Mesodermal cell (in vitro differentiated cells): ENCODE measurements around the gene GNAI2.
"Not testable (repeated sequence)": the region's sequence is repeated elsewhere in the genome, so short reads cannot be mapped to it uniquely, and the experiment has no call there.

Experiments used
- H3K27ac ChIP-seq: 2 replicates; pipeline ENCODE4 v1.7.0; 2013; ENCODE audit warnings: mild to moderate bottlenecking, low read depth, low read length, moderate library complexity; ENCODE audit not compliant: severe bottlenecking
- H3K36me3 ChIP-seq: 2 replicates; pipeline ENCODE4 v1.7.1; 2013; ENCODE audit warnings: mild to moderate bottlenecking, low read length, moderate library complexity; ENCODE audit not compliant: control insufficient read depth, insufficient read depth
- H3K4me1 ChIP-seq: one replicate; pipeline ENCODE4 v1.7.1; 2013; ENCODE audit warnings: mild to moderate bottlenecking, low read length; ENCODE audit not compliant: insufficient read depth, control insufficient read depth, poor library complexity, severe bottlenecking
- H3K4me3 ChIP-seq: 2 replicates; pipeline ENCODE4 v1.7.0; 2013; ENCODE audit warnings: low read length, control low read depth, mild to moderate bottlenecking; ENCODE audit not compliant: insufficient read depth, poor library complexity, severe bottlenecking; ENCODE audit errors: extremely low read depth
- H3K9me3 ChIP-seq: 2 replicates; pipeline ENCODE4 v1.7.1; 2013; ENCODE audit warnings: mild to moderate bottlenecking, low read length, moderate library complexity; ENCODE audit not compliant: control insufficient read depth
- WGBS, 2 experiments: methylation state at CpG; one replicate each; pipeline ENCODE4 v1.1.5; 2013; ENCODE audit warnings: missing lambda C conversion rate in 2 of 2; ENCODE audit not compliant: insufficient coverage in 2 of 2; 5-methylcytosine and 5-hydroxymethylcytosine counted together

The GNAI2 gene

DNA sequence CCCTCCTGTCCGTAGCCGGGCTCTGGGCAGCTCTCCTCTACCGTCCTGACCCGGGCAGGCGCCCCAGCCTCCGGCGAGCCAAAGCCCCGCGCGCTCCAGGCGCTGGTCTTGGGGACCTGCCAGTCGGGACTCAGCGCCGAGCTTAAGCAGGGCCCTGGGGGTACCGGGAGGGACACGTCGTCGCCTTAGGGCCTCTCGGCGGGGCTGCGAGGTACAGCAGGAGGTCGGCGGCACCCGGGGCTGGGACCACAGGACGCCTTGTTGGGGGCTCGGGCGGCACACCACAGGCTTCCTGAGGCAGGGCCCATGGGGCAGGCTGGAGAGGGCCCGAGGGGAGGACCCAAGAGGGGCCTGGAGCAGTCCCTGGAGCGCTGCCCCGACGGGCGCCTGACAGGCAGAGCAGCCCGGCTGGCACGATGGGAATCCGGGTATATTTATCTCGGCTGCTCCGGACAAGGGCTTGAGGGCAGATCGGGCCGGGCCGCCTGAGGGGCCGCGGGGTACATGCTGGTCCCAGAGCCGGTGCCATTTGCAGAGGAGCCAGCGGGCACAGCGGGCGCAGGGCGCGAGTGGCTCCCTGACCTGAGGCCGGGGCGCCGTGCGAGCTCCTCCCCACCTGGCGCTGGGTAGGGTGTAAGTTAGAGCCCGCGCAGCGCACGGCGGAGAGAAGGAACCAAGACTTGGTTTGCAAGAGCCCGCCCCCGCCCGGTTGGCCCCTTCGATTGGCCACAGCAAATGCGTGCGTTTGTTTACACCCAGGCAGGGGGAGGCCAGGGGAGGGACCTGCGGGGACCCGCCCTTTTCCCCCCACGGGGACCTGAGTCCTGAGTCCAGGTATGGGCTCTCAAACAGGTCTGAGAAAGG lies 30.4 kb upstream of the GNAI2 start:
- Histone ChIP-seq H3K4me3 (peak overlapping the region; percentile 47), H3K9me3 (no peaks in the 10 kb centered on the region), H3K27ac (no peak overlapping the region), H3K4me1 (peaks cover 13% of the 10 kb centered on the region), H3K36me3 (no peaks in the 10 kb centered on the region)
- WGBS, 2 experiments = 2% methylated on average over 58 to 67 of the region's 67 CpGs

DNA sequence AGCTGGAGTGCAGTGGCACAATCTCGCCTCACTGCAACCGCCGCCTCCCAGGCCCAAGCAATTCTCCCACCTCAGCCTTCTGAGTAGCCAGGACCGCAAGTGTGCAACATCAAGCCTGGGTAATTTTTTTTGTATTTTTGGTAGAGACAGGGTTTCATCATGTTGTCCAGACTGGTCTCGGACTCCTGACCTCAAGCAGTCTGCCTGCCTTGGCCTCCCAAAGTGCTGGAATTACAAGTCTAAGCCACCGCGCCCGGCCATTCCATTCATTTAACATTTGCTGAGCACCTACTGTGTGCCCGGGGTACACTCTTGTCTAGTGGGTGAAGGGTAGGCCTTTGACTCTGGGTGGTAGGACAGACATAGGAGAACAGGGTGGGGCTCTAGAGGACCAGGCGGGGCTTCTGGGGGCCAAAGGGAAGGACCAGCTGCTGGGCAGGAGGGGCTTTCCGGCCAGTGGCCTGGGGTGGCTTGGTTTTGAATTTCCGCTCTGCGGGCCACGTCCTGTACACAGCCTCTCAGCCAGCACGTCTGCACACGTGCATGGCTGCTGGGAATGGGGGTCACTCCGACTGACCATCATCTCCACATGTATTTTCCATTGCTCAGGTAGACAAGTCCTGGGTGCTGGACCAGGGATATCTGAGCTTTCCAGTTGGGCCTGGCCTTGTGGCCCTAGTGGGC lies 28.5 kb upstream of the GNAI2 start:
- 94 to 95% methylated on average over 10 to 15 of the region's 17 CpGs for WGBS, 2 experiments
- Histone ChIP-seq H3K4me3 (no peak overlapping the region), H3K27ac (no peak overlapping the region), H3K36me3 (no peaks in the 10 kb centered on the region), H3K4me1 (peaks cover 16% of the 10 kb centered on the region), H3K9me3 (no peaks in the 10 kb centered on the region)

DNA sequence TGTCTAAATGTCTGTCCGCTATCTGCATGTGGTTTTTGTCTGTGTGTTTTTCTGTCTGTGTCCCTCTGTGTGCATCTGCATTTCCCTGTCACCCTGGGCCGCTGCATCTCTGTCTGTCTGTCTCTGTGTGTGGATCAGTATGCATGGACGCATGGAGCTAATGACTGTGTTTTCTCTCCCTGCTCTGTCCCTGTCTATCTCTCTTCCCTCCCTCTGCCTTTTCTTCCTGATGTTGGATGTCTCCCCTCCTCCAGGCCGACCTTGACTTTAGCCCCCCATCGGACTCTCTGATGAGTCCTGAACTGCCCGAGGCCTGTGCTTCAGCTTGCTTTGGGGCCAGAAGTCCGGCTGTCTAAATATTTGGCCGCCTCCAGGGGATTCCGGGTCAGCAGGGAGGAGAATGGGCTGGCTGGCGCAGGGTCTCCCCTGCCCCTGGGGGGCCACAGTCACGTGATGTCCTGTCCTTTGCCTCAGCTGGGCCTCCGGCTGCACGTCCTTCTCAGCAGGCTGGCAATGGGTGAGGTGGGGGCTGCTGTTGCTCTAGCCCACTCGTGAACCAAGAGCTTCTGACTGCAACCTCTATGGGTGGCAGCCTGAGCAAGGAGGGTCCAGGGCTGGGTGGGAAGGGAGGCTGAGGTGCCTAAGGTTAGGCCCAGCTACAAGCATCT lies 27.2 kb upstream of the GNAI2 start:
- H3K9me3 ChIP-seq = no peaks in the 10 kb centered on the region
- H3K27ac ChIP-seq = no peak overlapping the region
- peaks cover 16% of the 10 kb centered on the region for H3K4me1 ChIP-seq
- no peaks in the 10 kb centered on the region for H3K36me3 ChIP-seq
- 83% methylated on average over 11 to 13 of the region's 14 CpGs for WGBS, 2 experiments
- no peak overlapping the region for H3K4me3 ChIP-seq

DNA sequence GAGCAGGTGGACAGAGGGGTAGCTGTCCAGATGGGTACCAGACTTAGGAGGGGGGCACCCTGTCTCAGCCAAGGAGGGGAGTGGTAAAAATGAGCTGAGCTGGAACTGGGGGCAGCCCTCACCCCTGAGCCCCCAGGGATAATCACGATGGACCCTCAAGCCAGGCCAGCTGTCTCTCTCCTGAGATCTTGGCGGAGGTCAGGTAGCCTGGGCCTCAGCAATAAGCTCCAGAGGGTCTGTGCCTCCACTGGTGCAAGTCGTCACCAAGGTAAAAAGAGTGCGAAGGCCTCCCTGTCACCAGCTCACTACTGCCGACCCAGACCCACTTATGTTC lies 25.9 kb upstream of the GNAI2 start:
- no peak overlapping the region for H3K4me3 ChIP-seq
- H3K4me1 ChIP-seq = peaks cover 7% of the 10 kb centered on the region
- no peak overlapping the region for H3K27ac ChIP-seq
- H3K36me3 ChIP-seq = no peaks in the 10 kb centered on the region
- no peaks in the 10 kb centered on the region for H3K9me3 ChIP-seq
- 92% methylated on average over 5 of the region's 5 CpGs for WGBS, 2 experiments

DNA sequence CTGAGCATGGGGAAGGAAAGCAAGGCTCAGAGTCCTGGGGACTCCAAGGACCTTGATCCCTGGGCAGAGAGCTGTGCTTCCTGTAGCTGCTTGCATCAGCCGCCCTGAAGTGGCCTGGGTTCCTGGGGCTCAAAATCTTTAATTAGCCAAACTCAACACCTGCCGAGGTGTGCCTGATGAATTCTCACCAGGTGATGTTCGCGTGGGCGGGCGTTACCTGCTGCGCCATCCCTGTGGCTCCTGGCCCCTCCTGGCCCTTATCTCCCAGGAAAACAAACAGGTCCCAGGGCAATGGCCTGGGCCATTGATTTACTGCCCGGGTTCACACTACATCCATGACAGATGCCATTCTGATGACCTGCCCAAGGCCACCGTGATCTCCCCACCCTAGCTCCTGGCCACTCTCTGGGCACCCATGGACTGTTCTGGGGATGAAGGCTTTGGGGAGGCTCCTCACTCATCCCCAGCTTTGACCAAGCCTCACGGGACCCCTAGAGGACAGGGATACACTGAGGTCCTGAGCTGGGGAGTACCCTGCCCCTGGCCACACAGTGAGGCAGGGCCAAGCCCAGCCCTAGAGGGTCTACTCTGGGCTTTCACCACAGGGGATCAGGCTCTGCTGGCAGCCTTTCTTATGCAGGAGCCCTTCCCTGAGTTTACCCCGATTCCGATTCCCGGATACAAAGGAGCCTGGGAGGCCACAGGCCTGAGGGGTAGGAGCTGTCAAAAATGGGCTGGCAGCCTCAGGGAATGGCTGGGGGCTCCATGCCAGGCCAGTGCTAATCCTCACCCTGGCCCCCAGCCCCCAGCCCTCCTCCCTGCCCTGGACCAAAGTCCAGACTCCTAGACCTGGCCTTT lies 25.3 kb upstream of the GNAI2 start:
- H3K4me3 ChIP-seq = no peak overlapping the region
- H3K4me1 ChIP-seq = peaks cover 6% of the 10 kb centered on the region
- H3K9me3 ChIP-seq = no peaks in the 10 kb centered on the region
- 77 to 82% methylated on average over 12 of the region's 13 CpGs for WGBS, 2 experiments
- no peaks in the 10 kb centered on the region for H3K36me3 ChIP-seq
- H3K27ac ChIP-seq = no peak overlapping the region

DNA sequence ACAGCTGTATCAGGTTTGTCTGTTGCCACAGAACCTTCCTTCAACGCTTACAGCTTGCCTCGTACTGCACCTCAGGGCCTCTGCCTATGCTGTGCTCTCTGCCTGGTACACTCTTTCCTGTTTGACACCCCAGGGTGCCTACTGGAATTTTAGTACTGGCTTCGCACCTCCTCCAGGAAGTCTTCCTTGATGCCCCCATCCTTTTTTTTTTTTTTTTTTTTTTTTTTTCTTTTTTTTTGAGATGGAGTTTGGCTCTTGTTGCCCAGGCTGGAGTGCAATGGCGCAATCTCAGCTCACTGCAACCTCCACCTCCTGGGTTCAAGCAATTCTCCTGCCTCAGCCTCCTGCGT lies 24.7 kb upstream of the GNAI2 start:
- WGBS, 2 experiments = 82 to 86% methylated on average over 2 to 4 of the region's 5 CpGs
- H3K4me3 ChIP-seq, H3K36me3 ChIP-seq, H3K4me1 ChIP-seq, H3K9me3 ChIP-seq, H3K27ac ChIP-seq: not testable (repeated sequence)

DNA sequence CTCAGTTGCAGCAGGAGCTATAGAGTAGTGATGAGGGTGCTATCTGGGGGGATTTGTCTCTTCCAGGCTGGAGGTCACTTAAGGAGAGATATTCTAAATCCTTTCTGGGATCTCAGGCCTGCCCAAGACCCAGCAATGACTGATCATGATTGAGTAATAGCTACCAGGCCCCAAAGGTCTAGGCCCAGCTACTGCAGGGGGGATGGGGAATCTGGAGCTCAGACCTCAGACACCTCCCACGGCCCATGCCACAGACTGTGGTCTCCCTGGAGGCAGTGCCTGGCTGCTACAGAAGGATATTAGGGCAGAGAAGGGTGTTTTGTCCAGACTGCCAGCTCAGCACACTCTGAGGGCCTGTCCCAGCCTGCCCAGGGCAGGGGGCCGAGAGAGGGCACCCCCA lies 24.1 kb upstream of the GNAI2 start:
- Histone ChIP-seq H3K9me3 (no peaks in the 10 kb centered on the region), H3K4me3 (no peak overlapping the region), H3K27ac (no peak overlapping the region), H3K4me1 (peaks cover 3% of the 10 kb centered on the region), H3K36me3 (no peaks in the 10 kb centered on the region)
- 100% methylated on average over 1 of the region's 2 CpGs for WGBS, 2 experiments

DNA sequence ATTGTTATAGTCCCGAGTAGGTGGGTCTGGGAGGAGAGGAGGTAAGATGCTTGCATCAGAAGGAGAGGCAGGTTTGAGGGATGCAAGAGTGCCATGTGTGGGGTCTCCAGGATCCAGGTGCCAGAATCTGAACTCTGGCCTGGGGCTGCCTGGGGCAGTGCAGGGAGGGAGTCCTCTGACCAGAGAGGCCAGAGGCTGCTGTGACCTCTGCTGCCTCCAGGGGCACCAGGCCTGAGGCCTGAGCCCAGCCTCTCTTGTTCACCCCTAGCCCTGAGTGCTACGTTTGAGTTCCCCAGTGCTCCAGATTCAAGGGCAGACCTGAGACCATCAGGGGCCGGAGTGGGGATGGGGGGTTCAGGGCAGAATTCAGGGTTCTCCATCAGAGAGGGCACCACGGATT lies 23.5 kb upstream of the GNAI2 start:
- Histone ChIP-seq H3K9me3 (no peaks in the 10 kb centered on the region), H3K36me3 (no peaks in the 10 kb centered on the region), H3K4me1 (peaks cover 3% of the 10 kb centered on the region), H3K4me3 (no peak overlapping the region), H3K27ac (no peak overlapping the region)
- 83 to 88% methylated on average over 3 to 4 of the region's 4 CpGs for WGBS, 2 experiments

DNA sequence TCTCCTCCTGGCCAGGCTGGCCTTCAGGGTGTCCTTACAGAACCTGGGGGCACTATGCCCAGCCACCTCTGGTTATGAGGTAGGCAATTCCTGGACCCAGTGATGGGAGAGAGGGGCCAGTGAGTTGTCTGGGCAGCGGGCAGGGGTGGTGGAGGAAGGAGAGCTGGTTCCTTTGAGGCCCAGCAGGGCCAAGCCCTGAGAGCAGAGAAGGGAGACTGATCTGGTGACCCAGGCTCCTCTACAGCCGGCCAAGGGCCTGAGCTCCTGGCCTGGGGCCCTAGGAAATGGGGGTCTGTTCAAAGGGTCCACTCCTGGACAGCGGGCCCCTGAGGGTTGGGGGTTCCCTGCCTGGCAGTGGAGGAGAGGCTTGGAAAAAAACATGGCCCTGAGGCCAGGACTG lies 23.0 kb upstream of the GNAI2 start:
- no peaks in the 10 kb centered on the region for H3K36me3 ChIP-seq
- WGBS, 2 experiments = 67 to 87% methylated on average over 1 to 3 of the region's 3 CpGs
- no peak overlapping the region for H3K4me3 ChIP-seq
- no peak overlapping the region for H3K27ac ChIP-seq
- H3K4me1 ChIP-seq = peaks cover 3% of the 10 kb centered on the region
- H3K9me3 ChIP-seq = no peaks in the 10 kb centered on the region

DNA sequence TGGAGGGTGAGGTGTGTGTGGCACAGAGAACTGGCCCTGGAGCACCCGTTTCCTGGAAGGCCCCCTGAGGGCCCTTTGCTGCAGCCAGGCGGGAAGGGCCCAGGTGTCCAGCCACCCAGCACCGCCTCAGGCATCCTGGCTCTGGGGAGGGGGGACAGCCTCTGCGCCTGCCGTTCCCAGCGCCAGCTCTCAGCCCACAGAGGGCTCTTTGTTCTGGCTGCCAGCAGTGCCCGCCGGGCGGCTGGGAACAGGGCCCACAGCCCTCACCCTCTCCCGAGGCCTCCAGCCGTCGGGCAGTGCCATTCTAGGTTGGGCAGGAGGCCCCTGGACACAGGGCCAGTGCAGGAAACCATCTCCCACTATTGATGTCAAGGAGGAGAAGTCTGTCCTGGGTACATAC lies 22.6 kb upstream of the GNAI2 start:
- peaks cover 3% of the 10 kb centered on the region for H3K4me1 ChIP-seq
- no peaks in the 10 kb centered on the region for H3K36me3 ChIP-seq
- H3K4me3 ChIP-seq = no peak overlapping the region
- no peaks in the 10 kb centered on the region for H3K9me3 ChIP-seq
- H3K27ac ChIP-seq = no peak overlapping the region
- 95 to 98% methylated on average over 9 to 11 of the region's 12 CpGs for WGBS, 2 experiments
